Measurements from ENCODE around the gene CMTM8.

CMTM8 gene

DNA sequence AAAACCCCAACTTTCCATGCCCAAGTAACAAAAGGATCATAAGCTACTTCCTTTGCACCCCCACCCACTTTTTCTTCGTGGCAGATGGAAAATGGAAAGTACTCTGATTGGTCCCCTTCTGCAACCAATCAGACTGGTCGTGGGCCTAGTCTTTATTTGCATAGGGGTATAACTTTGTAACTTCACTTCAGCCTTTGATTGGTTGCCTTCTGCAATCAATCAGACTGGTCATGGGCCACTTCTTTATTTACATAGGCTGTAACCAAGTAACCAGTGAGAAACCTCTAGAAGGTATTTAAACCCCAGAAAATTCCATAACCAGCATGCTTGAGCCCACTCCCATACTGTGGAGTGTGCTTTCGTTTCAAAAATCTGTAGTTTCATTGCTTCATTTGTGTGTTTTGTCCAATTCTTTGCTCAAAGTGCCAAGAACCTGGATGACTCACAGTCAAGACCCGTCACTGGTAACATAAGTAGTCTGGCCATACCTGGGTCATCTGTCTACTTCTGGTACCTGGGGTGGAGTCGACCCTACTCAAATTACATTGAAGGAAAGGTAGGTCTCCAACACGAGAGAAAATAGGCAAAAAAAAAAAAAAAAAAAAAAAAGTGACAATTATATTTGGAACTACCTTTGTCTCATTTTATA lies 41.9 kb downstream of the CMTM8 start:
- no peak for DNase-seq (ENCODE audit: low read depth)

DNA sequence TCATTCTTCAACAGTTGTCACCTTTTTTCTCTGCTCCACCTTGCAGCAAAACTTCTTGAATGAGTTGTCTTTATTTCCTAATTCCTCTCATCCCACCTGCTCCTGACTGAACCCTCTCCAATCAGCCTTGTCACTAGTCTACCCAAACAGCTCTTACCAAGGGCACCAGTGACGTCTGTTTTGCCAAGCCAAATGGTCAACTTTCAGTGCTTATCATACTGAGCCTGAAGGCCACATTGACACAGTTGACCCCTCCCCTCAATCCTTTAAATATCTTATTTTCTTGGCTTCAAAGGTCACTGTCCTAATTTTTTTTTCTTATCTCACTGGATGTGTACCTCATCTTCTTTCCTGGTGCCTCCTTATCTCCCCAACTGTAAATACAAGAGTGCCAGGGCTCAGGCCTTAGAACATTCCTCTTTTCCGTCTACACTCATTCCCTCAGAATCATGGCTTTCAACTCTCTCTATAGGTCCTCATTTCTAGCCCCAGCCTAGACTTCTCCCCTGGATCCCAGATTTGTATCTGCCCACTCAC lies 43.2 kb downstream of the CMTM8 start:
- DNase-seq (ENCODE audit: low read depth) = no peak

DNA sequence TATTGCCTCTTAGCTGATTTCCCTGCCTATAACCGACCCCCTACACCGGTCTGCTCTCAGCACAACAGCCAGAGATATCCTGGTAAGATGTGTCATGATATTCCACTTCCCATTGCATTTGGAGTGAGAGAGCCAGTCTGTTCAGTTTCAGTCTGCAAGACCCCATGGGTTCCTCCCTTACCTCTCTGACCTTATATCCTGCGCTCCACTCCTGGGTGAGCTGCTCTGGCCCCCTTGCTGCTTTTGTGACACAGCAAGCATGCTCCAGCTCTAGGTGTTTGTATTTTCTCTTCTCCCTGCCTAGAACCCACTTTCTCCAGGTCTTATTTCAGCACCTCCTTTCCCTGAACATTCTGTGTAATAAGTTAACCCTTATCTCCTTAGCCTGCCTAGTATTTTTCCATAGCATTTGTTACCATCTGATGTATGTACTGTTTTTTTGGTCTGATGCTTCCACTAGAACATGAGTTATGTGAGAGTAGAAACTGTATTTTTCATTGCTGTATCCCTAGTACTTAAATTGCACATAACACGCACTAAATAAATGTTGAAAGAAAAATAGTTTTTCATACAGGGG lies 44.2 kb downstream of the CMTM8 start:
- DNase-seq (ENCODE audit: low read depth) = no peak

DNA sequence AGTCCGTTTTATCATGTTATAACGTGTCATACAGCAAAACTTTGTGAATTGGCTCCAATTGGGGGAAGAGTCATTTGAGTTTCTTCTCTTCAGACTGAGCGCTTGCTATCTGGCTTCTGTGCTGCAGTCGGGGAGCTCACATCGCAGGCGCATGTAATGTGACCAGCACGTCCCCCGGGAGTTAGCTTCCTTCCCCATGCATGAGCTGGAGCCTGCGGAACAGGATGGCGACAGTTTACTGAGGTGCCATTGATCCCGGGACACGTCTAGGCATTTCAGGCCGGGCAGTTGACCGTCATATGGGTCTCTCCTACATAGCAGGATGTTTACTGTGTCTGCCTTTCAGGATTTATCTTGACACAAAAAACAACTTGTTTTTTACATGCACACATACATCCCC lies 44.8 kb downstream of the CMTM8 start:
- no peak for DNase-seq (ENCODE audit: low read depth)

DNA sequence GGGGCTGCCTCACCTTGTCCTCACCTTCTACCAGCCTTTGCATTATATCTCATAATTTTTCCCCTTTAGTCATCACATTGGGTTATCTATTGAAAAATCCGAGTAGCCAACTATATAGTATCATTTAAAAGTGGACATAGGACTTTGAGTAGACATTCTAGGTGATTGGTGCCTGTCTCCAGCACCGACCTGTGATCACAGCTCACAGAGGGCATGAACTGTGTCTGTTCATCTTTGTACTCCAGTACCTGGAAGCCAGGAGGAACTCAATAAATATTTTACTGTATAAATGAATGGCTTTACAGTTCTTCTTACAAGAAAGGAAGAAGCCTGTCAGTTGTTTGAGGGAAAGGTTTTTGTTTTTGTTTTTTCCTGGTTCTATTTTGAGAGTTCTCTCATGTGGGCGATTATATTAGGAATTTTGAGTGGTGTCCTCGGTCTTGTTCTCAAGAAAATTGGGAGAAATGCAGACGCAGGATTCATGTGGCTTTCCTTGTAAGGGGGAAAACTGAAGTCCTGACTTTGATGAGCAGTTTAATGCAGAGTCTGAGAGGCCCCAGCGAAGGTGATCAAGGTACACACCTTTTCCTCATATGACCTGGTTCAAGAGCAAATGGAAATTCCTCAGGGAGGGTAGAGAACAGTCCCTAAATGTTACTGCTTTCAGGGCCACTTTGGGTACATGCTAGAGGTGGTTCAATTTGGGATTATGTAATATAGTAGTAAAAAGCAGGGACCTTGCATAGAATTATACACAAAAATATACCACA lies 46.1 kb downstream of the CMTM8 start:
- no peak for DNase-seq (ENCODE audit: low read depth)

DNA sequence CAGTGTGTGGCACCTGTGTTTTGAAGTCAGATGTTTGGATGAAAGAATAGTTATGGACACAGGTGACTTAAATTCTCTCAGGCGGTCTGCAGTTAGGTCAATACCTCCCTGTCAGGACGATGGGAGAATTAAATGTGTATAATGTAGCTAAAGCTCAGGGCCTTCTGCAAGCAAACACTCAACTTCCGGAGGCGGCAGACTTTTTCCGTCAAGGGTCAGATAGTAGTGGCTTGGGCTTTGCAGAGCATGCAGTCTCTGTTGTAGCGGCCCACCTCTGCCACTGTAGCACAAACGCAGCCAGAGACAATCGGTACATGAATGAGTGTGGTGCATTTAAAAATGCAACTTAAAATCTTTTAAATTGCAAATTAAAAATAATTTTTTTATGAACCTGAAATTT lies 47.4 kb downstream of the CMTM8 start:
- no peak for DNase-seq (ENCODE audit: low read depth)

DNA sequence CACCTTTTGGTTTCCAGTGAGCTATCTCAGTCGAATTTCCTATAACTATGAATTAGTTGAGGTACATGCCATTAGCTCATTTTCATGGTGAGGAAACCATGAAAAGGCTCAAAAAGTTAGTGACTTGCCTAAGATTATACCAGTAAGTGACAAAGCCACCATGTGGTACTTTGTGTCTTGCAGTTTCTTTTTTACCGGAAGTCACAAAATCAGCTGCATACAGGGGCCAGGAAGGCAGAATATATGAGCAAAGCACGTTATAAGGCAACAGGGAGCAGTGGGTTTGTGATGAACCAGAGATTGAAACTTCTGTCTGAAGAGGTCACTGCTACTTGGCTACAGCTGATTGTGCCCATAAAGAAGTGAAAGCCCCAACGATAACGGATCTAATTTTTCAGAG lies 50.3 kb downstream of the CMTM8 start:
- no peak for DNase-seq (ENCODE audit: low read depth)

DNA sequence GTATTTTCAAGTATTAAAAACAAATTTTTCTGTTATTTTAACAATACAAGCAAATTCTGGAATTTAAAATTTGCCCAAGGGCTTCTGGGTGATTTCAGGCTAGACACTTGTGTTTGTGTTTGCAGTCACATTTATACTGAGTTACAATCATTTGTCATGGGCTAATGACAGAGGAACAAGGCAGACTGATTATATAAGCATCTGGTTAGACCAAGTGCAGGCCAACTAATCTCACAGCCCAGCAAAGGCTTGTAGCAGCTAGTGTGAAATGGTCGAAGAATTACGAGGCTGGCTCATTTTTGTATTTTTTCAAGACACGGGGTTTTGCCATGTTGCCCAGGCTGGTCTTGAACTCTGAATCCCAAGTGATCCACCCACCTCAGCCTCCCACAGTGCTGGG lies 52.1 kb downstream of the CMTM8 start:
- no peak for DNase-seq (ENCODE audit: low read depth)

DNA sequence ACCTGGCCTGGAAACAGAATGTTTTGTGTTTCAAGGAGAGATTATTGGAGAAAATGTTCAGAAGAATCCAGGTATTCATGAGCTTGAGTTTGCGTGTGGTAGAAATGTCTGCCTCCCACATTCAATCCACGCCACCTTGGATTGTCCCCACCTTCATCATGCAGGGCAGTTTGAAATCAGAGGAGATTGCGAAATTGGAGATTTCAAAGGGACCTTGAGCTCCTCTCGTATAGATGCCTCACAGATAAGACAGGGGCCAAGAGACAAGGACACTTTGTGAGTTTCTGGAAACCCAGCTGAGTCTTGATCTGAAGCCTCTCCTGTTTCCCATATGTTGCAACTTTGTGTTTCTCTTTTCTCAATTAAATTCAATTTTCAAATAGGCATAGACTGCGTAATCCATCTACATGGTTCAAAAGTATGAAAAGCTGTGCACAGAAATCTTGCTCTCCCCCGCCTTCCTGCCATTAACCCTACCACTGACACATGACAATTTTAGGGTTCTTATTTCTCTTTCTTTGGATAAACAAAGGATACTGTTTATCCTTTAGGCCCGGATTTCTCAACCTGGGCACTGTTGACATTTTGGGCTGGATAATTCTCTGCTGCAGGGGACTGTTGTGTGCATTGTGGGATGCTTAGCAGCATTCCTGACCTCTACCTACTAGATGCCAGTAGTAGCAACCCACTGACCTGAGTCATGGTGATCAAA lies 53.8 kb downstream of the CMTM8 start:
- DNase-seq (ENCODE audit: low read depth) = no peak

DNA sequence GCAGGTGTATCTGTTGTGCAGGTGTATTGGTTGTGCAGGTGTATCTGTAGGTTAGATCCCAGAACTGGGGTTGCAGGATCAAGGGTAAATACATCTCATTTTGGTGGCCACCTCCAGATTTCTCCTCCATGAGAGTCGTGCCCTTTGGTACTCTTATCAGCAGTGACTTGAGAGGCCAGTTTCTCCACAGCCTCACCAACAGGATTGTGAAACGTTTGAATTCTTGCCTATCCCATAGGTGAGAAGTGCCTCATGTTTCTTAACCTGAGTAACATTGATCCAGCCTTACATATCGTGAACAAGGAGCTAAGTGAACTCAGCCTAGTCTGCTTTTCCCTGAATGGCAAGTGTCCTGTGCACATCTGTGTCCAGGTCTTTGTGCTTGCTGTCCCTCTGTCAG lies 55.4 kb downstream of the CMTM8 start:
- no peak for DNase-seq (ENCODE audit: low read depth)

DNA sequence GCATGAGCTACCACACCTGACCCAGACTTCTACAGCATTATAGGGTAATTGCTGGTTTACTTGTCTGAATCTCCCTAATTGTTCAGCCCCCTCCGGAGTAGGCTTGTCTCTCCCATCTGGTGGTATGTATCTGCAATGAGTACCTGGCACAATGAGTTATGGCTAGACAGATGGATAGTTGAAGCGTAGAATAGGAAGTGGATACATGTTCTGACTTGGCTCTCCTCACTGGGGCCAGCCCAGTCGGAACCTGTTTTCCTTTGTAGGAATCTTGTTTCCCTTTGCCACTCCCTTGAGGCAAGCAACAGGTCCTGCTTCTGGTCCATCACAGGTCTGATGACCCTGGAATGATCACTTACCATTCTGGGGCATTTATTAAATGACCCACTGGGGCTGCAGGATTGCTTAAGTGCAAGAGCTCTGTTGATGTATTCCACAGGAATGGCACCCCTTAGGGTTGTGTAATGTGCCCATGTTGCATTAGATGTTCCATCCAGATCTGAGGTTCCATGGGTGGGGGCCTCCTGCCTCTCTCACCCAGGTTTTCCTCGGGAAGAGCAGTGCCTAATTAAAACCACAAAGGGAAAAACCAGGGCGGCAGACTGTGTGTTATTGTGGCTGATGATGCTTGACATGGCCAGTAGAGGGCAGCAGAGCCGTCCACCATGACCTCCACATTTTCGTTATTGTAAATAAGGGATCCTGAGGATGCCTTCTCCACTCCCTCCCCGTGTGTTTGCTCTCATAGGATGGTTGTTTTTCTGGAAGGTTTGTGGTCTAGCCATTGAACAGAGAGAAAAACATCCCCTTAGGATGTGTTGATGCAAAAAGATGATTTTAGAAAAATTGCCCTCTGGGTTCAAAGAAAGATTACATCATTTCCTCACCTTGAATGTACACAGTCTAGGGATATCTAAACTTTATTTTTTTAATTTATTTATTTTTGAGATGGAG lies 58.0 kb downstream of the CMTM8 start:
- DNase-seq (ENCODE audit: low read depth) = no peak

DNA sequence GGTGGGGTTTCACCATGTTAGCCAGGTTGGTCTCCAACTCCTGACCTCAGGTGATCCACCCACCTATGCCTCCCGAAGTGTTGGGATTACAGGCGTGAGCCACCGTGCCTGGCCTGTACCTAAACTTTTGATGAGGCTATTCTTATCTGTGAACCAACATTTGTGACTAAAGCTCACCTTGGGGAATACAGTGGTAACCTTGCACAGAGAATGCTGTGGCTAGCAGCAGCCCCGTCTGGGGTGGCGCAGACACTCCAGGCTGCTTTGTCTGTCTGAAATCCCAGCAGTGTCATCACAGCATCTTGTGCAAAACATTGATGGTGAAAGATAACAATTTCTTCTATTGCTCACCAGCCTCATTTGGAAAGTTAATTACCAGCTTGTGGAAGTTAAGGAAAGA lies 58.9 kb downstream of the CMTM8 start:
- DNase-seq (ENCODE audit: low read depth) = no peak

DNA sequence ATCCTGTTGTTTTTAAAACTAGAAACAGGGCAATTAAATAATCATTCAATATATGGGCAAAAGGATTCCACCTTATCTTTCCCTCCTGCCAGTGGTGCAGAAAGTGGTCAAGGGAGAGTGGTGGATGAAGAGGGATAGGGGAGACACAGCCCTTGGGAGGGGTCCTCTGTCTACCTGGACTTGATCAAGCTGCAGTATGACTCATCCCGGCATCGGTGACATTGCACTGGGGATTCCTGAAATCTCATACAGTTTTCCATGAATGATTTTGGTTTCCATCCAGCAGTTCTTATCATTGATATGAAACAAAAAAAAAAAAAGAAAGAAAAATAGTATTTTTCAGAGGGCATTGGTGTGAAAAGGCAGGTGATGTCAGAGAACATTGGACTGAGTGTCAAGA lies 62.9 kb downstream of the CMTM8 start:
- DNase-seq (ENCODE audit: low read depth) = no peak

DNA sequence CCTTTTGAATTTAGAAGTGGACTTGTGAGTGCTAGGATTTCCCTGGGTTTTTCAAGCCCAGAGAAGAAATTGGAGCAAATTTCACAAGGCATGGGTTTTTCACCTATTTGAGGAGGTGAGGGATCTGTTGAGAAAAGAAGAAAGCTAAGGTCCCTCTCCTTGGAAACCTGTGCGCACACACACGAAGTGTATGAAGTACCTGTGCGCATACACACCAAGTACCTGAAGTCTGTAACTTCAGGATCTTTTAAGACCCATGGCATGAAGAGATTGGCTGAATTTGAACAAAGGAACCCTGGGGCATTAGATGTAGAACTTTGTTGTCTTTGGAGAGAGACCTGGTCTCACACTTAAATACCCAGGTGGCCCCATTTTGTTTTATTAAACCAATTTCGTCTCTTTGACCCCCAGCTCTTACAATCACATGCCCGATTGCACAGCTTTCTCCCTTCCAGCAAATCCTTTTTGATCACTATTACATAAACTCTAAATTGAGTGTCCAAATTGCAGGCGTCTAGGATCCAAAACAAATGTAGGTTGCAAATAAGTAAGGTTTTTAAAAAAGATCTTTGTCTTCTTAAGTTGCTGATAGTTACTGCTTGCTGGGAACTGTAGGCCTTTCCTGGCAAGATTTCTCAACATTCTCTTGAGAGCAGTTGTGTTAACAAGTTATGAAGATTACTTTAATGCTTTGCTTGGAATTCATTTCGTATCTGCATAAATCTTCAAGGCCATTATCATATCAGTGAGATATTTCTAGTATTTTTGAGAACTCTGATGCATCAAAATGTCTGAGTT lies 64.3 kb downstream of the CMTM8 start:
- no peak for DNase-seq (ENCODE audit: low read depth)

DNA sequence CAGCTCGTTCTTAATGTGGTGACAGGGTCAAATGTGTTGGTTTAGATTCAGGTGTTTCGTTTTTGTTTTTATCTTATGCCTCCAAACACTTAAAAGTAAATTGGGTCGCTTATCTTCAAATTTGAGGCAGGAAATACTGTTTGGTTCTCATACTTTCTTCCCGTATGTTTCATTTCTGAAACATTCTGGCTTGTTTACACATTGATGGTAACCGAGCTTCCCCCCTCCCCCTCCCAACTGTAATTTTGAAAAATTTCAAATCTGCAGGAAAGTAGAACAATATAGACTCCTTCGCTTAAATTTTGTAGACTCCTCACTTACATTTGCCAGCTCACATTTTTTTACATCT lies 64.9 kb downstream of the CMTM8 start:
- no peak for DNase-seq (ENCODE audit: low read depth)

DNA sequence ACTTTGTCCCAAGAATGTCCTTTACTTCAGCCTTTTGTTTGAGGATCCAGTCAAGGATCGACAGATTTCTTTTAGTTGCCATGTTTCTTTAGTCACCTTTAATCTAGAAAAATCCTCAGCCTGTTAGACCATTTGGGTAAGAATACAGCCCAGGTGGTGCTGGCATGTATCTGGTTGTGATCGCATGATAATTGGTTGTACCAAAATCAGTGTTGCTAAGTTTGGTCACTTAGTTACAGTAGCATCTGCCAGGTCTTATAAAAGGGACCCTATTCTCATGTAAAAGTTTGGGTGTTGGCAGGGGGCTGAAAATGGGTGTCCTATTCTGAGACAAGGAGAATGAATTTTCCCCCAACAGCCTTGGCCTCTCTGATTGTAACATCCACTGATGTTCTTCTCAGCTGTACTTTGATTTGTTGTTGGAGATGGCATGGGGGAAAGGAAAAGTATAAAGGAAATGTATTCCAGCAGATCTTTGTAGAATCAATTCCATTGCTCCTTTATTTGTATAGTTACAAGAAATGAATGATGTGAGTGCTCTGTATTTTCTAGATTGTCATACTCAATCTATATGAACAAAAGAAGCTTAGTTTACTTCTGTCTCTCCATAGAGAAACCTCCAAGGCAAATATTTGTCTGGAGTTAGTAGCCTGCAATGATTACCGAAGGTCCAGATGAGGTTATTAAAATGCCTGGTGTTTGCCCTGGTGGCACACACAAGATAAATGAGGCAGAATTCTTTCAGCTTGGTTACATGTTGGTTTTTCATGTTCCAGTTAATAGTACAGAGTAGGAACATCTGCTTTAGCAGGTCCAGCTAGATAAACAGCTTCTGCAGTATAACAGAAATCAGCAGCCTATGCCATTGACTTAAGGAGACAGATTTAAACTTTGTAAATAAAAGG lies 65.7 kb downstream of the CMTM8 start:
- no peak for DNase-seq (ENCODE audit: low read depth)

DNA sequence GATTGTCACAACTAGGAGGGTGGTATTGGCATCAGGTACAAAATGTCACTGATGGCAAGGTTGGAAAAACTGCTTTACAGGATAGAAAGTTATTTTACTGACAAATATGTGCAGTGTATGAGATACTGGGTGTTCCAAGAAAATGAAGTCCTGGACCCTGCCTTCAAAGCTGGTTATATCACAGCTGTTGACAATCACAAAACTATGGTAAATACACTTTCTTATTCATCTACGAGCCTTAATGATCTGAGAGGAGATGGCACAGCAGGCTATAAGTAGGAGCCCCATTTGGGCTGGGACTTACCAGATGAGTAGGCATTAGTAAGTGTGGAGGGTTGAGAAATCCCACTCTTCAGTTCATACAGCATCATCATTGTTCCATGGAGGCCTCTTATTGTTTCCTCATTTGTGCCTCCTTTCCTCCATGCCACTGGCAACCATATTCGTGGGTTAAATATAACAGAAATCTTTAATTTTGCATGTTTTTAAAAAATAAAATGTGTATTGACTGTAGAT lies 66.9 kb downstream of the CMTM8 start:
- no peak for DNase-seq (ENCODE audit: low read depth)

DNA sequence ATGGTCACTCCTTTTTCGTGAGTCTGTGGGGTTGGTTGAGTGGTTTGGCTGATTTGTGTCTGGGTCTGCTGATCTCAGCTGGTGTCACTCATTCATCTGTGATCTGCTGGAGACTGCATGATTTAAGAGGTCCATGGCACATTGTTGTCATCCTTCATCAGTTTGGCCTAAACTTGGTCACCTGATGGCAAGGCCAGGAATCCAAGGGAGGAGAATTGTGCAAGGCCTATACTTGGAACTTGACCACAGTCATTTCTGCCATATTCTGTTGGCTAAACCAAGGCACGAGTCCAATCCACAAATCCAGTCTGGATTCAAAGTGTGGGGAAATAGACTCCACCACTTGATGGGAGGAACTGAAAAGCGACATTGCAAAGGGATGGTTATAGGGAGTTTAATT lies 67.6 kb downstream of the CMTM8 start:
- no peak for DNase-seq (ENCODE audit: low read depth)

DNA sequence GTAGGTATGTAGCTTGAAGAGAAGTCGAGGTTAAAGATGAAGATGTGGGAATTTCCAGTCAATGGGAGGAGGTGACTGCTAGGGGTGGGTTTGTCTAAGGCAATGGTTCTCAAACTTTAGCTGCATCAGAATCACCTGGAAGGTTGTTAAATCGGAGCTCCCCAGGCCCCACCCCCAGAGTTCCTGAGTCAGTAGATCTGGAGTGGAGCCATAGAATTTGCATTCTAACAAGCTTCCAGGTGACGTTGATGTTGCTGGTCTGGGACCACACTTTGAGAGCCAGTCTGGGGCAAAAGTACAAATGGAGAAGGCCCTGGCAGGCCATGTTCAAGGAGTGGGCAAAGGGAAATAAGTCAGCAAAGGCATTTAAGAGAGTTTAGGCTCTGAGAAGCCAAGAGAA lies 69.1 kb downstream of the CMTM8 start:
- DNase-seq (ENCODE audit: low read depth) = no peak

DNA sequence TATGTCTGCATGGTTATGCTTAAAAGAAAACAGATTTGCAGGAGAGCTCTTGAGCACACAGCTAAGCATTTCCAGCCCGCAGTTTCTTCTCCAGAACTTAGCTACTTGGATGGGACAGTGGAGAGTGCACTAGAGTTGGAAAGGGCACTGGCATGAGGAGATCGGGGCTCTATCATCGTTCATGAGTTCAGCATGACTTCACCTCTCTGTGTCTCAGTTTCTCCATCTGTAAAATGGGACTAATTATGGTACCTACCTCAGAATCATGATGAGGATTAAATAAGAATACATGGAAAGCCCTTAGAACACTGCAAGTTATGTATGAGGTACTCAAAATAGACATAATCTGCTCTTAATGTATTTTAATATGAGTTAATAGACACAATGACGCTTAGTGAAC lies 69.9 kb downstream of the CMTM8 start:
- no peak for DNase-seq (ENCODE audit: low read depth)

Data from stimulated activated CD8-positive, alpha-beta memory T cell treated with anti-CD3 and anti-CD28 coated beads, Interleukin-7, amount 100 ng/mL, for 24 hours (primary cell).